AG08396 (cell line): ENCODE data around the gene TMC6.
"Not testable (repeated sequence)": the region's sequence is repeated elsewhere in the genome, so short reads cannot be mapped to it uniquely, and the experiment has no call there.

Experiments used
- DNase-seq: peaks from one replicate; pipeline ENCODE4 v3.0.0; 2012; ENCODE audit warnings: low spot score, mixed read lengths

TMC6 gene

GRCh38 chr17:78081551-78081950, 47.0 kb downstream of the TMC6 start:
- no peak for DNase-seq

- no peak for DNase-seq
Measured at GRCh38 chr17:78079253-78079652, 49.3 kb downstream of the TMC6 start.

- no peak for DNase-seq
Measured at GRCh38 chr17:78075545-78075944, 53.0 kb downstream of the TMC6 start.

- no peak for DNase-seq
Measured at GRCh38 chr17:78075011-78075410, 53.5 kb downstream of the TMC6 start.

- no peak for DNase-seq
Measured at GRCh38 chr17:78072961-78073360, 55.6 kb downstream of the TMC6 start.

GRCh38 chr17:78069695-78070094, 58.9 kb downstream of the TMC6 start:
- DNase-seq, result no peak

GRCh38 chr17:78066976-78067375, 61.6 kb downstream of the TMC6 start:
- DNase-seq, result not testable (repeated sequence)

- no peak for DNase-seq
Measured at GRCh38 chr17:78064708-78065107, 63.8 kb downstream of the TMC6 start.

GRCh38 chr17:78063489-78063888, 65.1 kb downstream of the TMC6 start:
- no peak for DNase-seq

- DNase-seq, result no peak
Measured at GRCh38 chr17:78062596-78062995, 66.0 kb downstream of the TMC6 start.
